GM13976 (cell line): ENCODE results near the gene PITX1.

Experiments used
- DNase-seq: peaks from one replicate; pipeline ENCODE4 v3.0.0; 2012; ENCODE audit warnings: low spot score
- in situ Hi-C: fragments of 300-500 bp; cut with MboI; formaldehyde crosslinking; loops from one replicate; pipeline ENCODE4 v1.12.0; 2022; ENCODE audit warnings: low sequenced_read_pairs, mixed read lengths, inconsistent platforms; ENCODE audit not compliant: unreplicated experiment
- TF ChIP-seq, protein P1 (sequence below): IDR thresholded peaks from 2 replicates; pipeline ENCODE4 v1.5.1; 2012; ENCODE audit warnings: borderline replicate concordance, mild to moderate bottlenecking; ENCODE audit not compliant: insufficient read depth; ENCODE audit errors: extremely low read depth, missing control alignments, control extremely low read depth

PITX1 gene

GRCh38 chr5:134979416-134979815, 54.6 kb downstream of the PITX1 start:
- no peak for DNase-seq
- in situ Hi-C loops, result no loop called here
- TF ChIP-seq, protein P1, sequence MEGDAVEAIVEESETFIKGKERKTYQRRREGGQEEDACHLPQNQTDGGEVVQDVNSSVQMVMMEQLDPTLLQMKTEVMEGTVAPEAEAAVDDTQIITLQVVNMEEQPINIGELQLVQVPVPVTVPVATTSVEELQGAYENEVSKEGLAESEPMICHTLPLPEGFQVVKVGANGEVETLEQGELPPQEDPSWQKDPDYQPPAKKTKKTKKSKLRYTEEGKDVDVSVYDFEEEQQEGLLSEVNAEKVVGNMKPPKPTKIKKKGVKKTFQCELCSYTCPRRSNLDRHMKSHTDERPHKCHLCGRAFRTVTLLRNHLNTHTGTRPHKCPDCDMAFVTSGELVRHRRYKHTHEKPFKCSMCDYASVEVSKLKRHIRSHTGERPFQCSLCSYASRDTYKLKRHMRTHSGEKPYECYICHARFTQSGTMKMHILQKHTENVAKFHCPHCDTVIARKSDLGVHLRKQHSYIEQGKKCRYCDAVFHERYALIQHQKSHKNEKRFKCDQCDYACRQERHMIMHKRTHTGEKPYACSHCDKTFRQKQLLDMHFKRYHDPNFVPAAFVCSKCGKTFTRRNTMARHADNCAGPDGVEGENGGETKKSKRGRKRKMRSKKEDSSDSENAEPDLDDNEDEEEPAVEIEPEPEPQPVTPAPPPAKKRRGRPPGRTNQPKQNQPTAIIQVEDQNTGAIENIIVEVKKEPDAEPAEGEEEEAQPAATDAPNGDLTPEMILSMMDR, result no peak
